ENCODE data around the gene RPL13A.
"Not testable (repeated sequence)": the region's sequence is repeated elsewhere in the genome, so short reads cannot be mapped to it uniquely, and the experiment has no call there.

Gene RPL13A

GRCh38 chr19:49459388-49459787, 28.0 kb upstream of the RPL13A start:
- no peak overlapping the region for H3K4me3 ChIP-seq (ENCODE audit: low read depth in 1 of 2, low read length in 2 of 2)
- no peak overlapping the region for H3K27ac ChIP-seq (ENCODE audit: low read length)
- peaks cover 0 to 2% of the 10 kb centered on the region in 2 donors for H3K4me1 ChIP-seq (ENCODE audit: control insufficient read depth in 1 of 2, insufficient read depth in 2 of 2, low read length in 2 of 2)
- H3K36me3 ChIP-seq (ENCODE audit: control insufficient read depth in 1 of 2, insufficient read depth in 2 of 2, low read length in 2 of 2): peaks cover 0 to 28% of the 10 kb centered on the region in 2 donors
- no peaks in the 10 kb centered on the region for H3K9me3 ChIP-seq (ENCODE audit: control insufficient read depth in 1 of 2, low read length in 2 of 2)
- no peaks in the 10 kb centered on the region for H3K27me3 ChIP-seq (ENCODE audit: low read depth, low read length)

- not testable (repeated sequence) for H3K4me1 ChIP-seq (ENCODE audit: control insufficient read depth in 1 of 2, insufficient read depth in 2 of 2, low read length in 2 of 2); H3K27ac ChIP-seq (ENCODE audit: low read length); H3K4me3 ChIP-seq (ENCODE audit: low read depth in 1 of 2, low read length in 2 of 2); H3K9me3 ChIP-seq (ENCODE audit: control insufficient read depth in 1 of 2, low read length in 2 of 2); H3K27me3 ChIP-seq (ENCODE audit: low read depth, low read length)
- H3K36me3 ChIP-seq (ENCODE audit: control insufficient read depth in 1 of 2, insufficient read depth in 2 of 2, low read length in 2 of 2): peaks cover 0 to 39% of the 10 kb centered on the region in 2 donors
Measured at GRCh38 chr19:49461130-49461529, 26.3 kb upstream of the RPL13A start.

- no peak overlapping the region for H3K27ac ChIP-seq (ENCODE audit: low read length)
- H3K36me3 ChIP-seq (ENCODE audit: control insufficient read depth in 1 of 2, insufficient read depth in 2 of 2, low read length in 2 of 2): peaks cover 0 to 44% of the 10 kb centered on the region in 2 donors
- H3K9me3 ChIP-seq (ENCODE audit: control insufficient read depth in 1 of 2, low read length in 2 of 2): no peaks in the 10 kb centered on the region
- H3K27me3 ChIP-seq (ENCODE audit: low read depth, low read length): no peaks in the 10 kb centered on the region
- no peak overlapping the region for H3K4me3 ChIP-seq (ENCODE audit: low read depth in 1 of 2, low read length in 2 of 2)
- no peaks in the 10 kb centered on the region for H3K4me1 ChIP-seq (ENCODE audit: control insufficient read depth in 1 of 2, insufficient read depth in 2 of 2, low read length in 2 of 2)
Measured at GRCh38 chr19:49461656-49462055, 25.8 kb upstream of the RPL13A start.

GRCh38 chr19:49462492-49462891, 24.9 kb upstream of the RPL13A start:
- Histone ChIP-seq H3K27ac (ENCODE audit: low read length) (no peak overlapping the region), H3K36me3 (ENCODE audit: control insufficient read depth in 1 of 2, insufficient read depth in 2 of 2, low read length in 2 of 2) (peaks cover 0 to 47% of the 10 kb centered on the region in 2 donors), H3K4me3 (ENCODE audit: low read depth in 1 of 2, low read length in 2 of 2) (no peak overlapping the region), H3K9me3 (ENCODE audit: control insufficient read depth in 1 of 2, low read length in 2 of 2) (no peaks in the 10 kb centered on the region), H3K27me3 (ENCODE audit: low read depth, low read length) (no peaks in the 10 kb centered on the region), H3K4me1 (ENCODE audit: control insufficient read depth in 1 of 2, insufficient read depth in 2 of 2, low read length in 2 of 2) (no peaks in the 10 kb centered on the region)

GRCh38 chr19:49463960-49464740, 23.3 kb upstream of the RPL13A start:
- H3K4me1 ChIP-seq (ENCODE audit: control insufficient read depth in 1 of 2, insufficient read depth in 2 of 2, low read length in 2 of 2): peaks cover 0 to 3% of the 10 kb centered on the region in 2 donors
- H3K9me3 ChIP-seq (ENCODE audit: control insufficient read depth in 1 of 2, low read length in 2 of 2): no peaks in the 10 kb centered on the region
- no peak overlapping the region for H3K27ac ChIP-seq (ENCODE audit: low read length)
- no peaks in the 10 kb centered on the region for H3K27me3 ChIP-seq (ENCODE audit: low read depth, low read length)
- peaks cover 0 to 47% of the 10 kb centered on the region in 2 donors for H3K36me3 ChIP-seq (ENCODE audit: control insufficient read depth in 1 of 2, insufficient read depth in 2 of 2, low read length in 2 of 2)
- H3K4me3 ChIP-seq (ENCODE audit: low read depth in 1 of 2, low read length in 2 of 2): no peak overlapping the region

GRCh38 chr19:49465371-49465770, 22.0 kb upstream of the RPL13A start:
- peaks cover 0 to 3% of the 10 kb centered on the region in 2 donors for H3K4me1 ChIP-seq (ENCODE audit: control insufficient read depth in 1 of 2, insufficient read depth in 2 of 2, low read length in 2 of 2)
- peaks cover 0 to 38% of the 10 kb centered on the region in 2 donors for H3K36me3 ChIP-seq (ENCODE audit: control insufficient read depth in 1 of 2, insufficient read depth in 2 of 2, low read length in 2 of 2)
- no peaks in the 10 kb centered on the region for H3K9me3 ChIP-seq (ENCODE audit: control insufficient read depth in 1 of 2, low read length in 2 of 2)
- no peaks in the 10 kb centered on the region for H3K27me3 ChIP-seq (ENCODE audit: low read depth, low read length)
- H3K27ac ChIP-seq (ENCODE audit: low read length): no peak overlapping the region
- H3K4me3 ChIP-seq (ENCODE audit: low read depth in 1 of 2, low read length in 2 of 2): no peak overlapping the region

GRCh38 chr19:49468199-49468598, 19.2 kb upstream of the RPL13A start:
- no peaks in the 10 kb centered on the region for H3K27me3 ChIP-seq (ENCODE audit: low read depth, low read length)
- no peaks in the 10 kb centered on the region for H3K9me3 ChIP-seq (ENCODE audit: control insufficient read depth in 1 of 2, low read length in 2 of 2)
- no peak overlapping the region for H3K27ac ChIP-seq (ENCODE audit: low read length)
- H3K4me3 ChIP-seq (ENCODE audit: low read depth in 1 of 2, low read length in 2 of 2): no peak overlapping the region
- H3K4me1 ChIP-seq (ENCODE audit: control insufficient read depth in 1 of 2, insufficient read depth in 2 of 2, low read length in 2 of 2): peaks cover 0 to 3% of the 10 kb centered on the region in 2 donors
- H3K36me3 ChIP-seq (ENCODE audit: control insufficient read depth in 1 of 2, insufficient read depth in 2 of 2, low read length in 2 of 2): peaks cover 0 to 32% of the 10 kb centered on the region in 2 donors

- Histone ChIP-seq H3K27me3 (ENCODE audit: low read depth, low read length) (no peaks in the 10 kb centered on the region), H3K9me3 (ENCODE audit: control insufficient read depth in 1 of 2, low read length in 2 of 2) (no peaks in the 10 kb centered on the region), H3K4me1 (ENCODE audit: control insufficient read depth in 1 of 2, insufficient read depth in 2 of 2, low read length in 2 of 2) (peaks cover 0 to 8% of the 10 kb centered on the region in 2 donors), H3K4me3 (ENCODE audit: low read depth in 1 of 2, low read length in 2 of 2) (no peak overlapping the region), H3K27ac (ENCODE audit: low read length) (no peak overlapping the region), H3K36me3 (ENCODE audit: control insufficient read depth in 1 of 2, insufficient read depth in 2 of 2, low read length in 2 of 2) (peaks cover 0 to 31% of the 10 kb centered on the region in 2 donors)
Measured at GRCh38 chr19:49468746-49469447, 18.5 kb upstream of the RPL13A start.

- Histone ChIP-seq H3K27ac (ENCODE audit: low read length) (no peak overlapping the region), H3K9me3 (ENCODE audit: control insufficient read depth in 1 of 2, low read length in 2 of 2) (no peaks in the 10 kb centered on the region), H3K36me3 (ENCODE audit: control insufficient read depth in 1 of 2, insufficient read depth in 2 of 2, low read length in 2 of 2) (peaks cover 0 to 19% of the 10 kb centered on the region in 2 donors), H3K27me3 (ENCODE audit: low read depth, low read length) (no peaks in the 10 kb centered on the region), H3K4me1 (ENCODE audit: control insufficient read depth in 1 of 2, insufficient read depth in 2 of 2, low read length in 2 of 2) (peaks cover 5 to 10% of the 10 kb centered on the region in 2 donors), H3K4me3 (ENCODE audit: low read depth in 1 of 2, low read length in 2 of 2) (no peak overlapping the region)
Measured at GRCh38 chr19:49469828-49470614, 17.4 kb upstream of the RPL13A start.

GRCh38 chr19:49470615-49470978, 16.8 kb upstream of the RPL13A start:
- H3K36me3 ChIP-seq (ENCODE audit: control insufficient read depth in 1 of 2, insufficient read depth in 2 of 2, low read length in 2 of 2): peaks cover 0 to 17% of the 10 kb centered on the region in 2 donors
- no peaks in the 10 kb centered on the region for H3K27me3 ChIP-seq (ENCODE audit: low read depth, low read length)
- H3K4me1 ChIP-seq (ENCODE audit: control insufficient read depth in 1 of 2, insufficient read depth in 2 of 2, low read length in 2 of 2): peaks cover 8 to 10% of the 10 kb centered on the region in 2 donors
- no peak overlapping the region for H3K4me3 ChIP-seq (ENCODE audit: low read depth in 1 of 2, low read length in 2 of 2)
- H3K27ac ChIP-seq (ENCODE audit: low read length): no peak overlapping the region
- H3K9me3 ChIP-seq (ENCODE audit: control insufficient read depth in 1 of 2, low read length in 2 of 2): no peaks in the 10 kb centered on the region

GRCh38 chr19:49472936-49473335, 14.5 kb upstream of the RPL13A start:
- no peak overlapping the region for H3K4me3 ChIP-seq (ENCODE audit: low read depth in 1 of 2, low read length in 2 of 2)
- H3K27me3 ChIP-seq (ENCODE audit: low read depth, low read length): no peaks in the 10 kb centered on the region
- H3K27ac ChIP-seq (ENCODE audit: low read length): no peak overlapping the region
- H3K4me1 ChIP-seq (ENCODE audit: control insufficient read depth in 1 of 2, insufficient read depth in 2 of 2, low read length in 2 of 2): peaks cover 8 to 10% of the 10 kb centered on the region in 2 donors
- H3K9me3 ChIP-seq (ENCODE audit: control insufficient read depth in 1 of 2, low read length in 2 of 2): no peaks in the 10 kb centered on the region
- H3K36me3 ChIP-seq (ENCODE audit: control insufficient read depth in 1 of 2, insufficient read depth in 2 of 2, low read length in 2 of 2): peaks cover 0 to 3% of the 10 kb centered on the region in 2 donors
